ENCODE results near the gene SCN1A. TPM values are rescaled to one million over a fixed set of nuclear protein-coding genes. Genes with fewer than 3 reads are reported as not detected.

Gene SCN1A
- total and polyA plus RNA-seq, 2 of the 13 experiments (the other 11 are each of a cell fraction or from before 2014, with no cell fraction given), result 19.9 to 39.4 TPM

GRCh38 chr2:166134252-166135151, 6.7 kb upstream of the SCN1A start (continued):
- TF ChIP-seq, protein P1, sequence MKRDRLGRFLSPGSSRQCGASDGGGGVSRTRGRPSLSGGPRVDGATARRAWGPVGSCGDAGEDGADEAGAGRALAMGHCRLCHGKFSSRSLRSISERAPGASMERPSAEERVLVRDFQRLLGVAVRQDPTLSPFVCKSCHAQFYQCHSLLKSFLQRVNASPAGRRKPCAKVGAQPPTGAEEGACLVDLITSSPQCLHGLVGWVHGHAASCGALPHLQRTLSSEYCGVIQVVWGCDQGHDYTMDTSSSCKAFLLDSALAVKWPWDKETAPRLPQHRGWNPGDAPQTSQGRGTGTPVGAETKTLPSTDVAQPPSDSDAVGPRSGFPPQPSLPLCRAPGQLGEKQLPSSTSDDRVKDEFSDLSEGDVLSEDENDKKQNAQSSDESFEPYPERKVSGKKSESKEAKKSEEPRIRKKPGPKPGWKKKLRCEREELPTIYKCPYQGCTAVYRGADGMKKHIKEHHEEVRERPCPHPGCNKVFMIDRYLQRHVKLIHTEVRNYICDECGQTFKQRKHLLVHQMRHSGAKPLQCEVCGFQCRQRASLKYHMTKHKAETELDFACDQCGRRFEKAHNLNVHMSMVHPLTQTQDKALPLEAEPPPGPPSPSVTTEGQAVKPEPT (CRISPR knock-in tag; IDR thresholded peaks at IDR 0.05; ENCODE audit: low read depth), result no peak
- TF ChIP-seq, protein P2, sequence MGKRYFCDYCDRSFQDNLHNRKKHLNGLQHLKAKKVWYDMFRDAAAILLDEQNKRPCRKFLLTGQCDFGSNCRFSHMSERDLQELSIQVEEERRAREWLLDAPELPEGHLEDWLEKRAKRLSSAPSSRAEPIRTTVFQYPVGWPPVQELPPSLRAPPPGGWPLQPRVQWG (CRISPR knock-in tag; IDR thresholded peaks at IDR 0.05; ENCODE audit: borderline replicate concordance, low read depth), result no peak
- TF ChIP-seq ZNF607 (CRISPR knock-in tag; IDR thresholded peaks at IDR 0.05; ENCODE audit: borderline replicate concordance) (no peak), SMC3 (IDR thresholded peaks at IDR 0.05; ENCODE audit: low read length) (no peak; the same call in 1 of the 2 replicates), PAWR (CRISPR knock-in tag; IDR thresholded peaks at IDR 0.05; ENCODE audit: borderline replicate concordance) (no peak), MYC (CRISPR knock-in tag; IDR thresholded peaks at IDR 0.05; ENCODE audit: borderline replicate concordance) (no peak), TCF7 (IDR thresholded peaks at IDR 0.05; ENCODE audit: low read depth) (peak; percentile 89), ZMYM3 (CRISPR knock-in tag; IDR thresholded peaks at IDR 0.05) (peak; percentile 54; the same call in 1 of the 2 replicates), ZNF225 (CRISPR knock-in tag; IDR thresholded peaks at IDR 0.05) (no peak), MNT (IDR thresholded peaks at IDR 0.05) (peak; percentile 70), SIX1 (CRISPR knock-in tag; IDR thresholded peaks at IDR 0.05; ENCODE audit: borderline replicate concordance) (peak; percentile 69), ZNF547 (CRISPR knock-in tag; IDR thresholded peaks at IDR 0.05) (no peak), ELF3 (CRISPR knock-in tag; IDR thresholded peaks at IDR 0.05) (peak; percentile 92; the same call in 1 of the 2 replicates), NFATC3 (CRISPR knock-in tag; IDR thresholded peaks at IDR 0.05) (no peak), ZNF747 (CRISPR knock-in tag; IDR thresholded peaks at IDR 0.05; ENCODE audit: borderline replicate concordance) (no peak), ZNF260 (CRISPR knock-in tag; IDR thresholded peaks at IDR 0.05; ENCODE audit: borderline replicate concordance, low read depth) (no peak), TARDBP (CRISPR knock-in tag; IDR thresholded peaks at IDR 0.05) (peak; percentile 96), KMT2B (CRISPR knock-in tag; IDR thresholded peaks at IDR 0.05) (no peak)
- TF ChIP-seq, protein P3, sequence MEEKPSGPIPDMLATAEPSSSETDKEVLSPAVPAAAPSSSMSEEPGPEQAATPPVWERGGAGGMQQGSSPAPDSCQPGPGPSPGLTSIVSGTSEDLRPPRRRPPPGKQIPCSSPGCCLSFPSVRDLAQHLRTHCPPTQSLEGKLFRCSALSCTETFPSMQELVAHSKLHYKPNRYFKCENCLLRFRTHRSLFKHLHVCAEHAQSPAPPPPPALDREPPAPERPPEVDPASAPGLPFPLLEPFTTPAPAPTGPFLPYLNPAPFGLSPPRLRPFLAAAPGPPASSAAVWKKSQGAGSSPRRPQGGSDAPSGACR (CRISPR knock-in tag; IDR thresholded peaks at IDR 0.05), result peak; percentile 71; the same call in 1 of the 2 replicates
- TF ChIP-seq, protein P4, sequence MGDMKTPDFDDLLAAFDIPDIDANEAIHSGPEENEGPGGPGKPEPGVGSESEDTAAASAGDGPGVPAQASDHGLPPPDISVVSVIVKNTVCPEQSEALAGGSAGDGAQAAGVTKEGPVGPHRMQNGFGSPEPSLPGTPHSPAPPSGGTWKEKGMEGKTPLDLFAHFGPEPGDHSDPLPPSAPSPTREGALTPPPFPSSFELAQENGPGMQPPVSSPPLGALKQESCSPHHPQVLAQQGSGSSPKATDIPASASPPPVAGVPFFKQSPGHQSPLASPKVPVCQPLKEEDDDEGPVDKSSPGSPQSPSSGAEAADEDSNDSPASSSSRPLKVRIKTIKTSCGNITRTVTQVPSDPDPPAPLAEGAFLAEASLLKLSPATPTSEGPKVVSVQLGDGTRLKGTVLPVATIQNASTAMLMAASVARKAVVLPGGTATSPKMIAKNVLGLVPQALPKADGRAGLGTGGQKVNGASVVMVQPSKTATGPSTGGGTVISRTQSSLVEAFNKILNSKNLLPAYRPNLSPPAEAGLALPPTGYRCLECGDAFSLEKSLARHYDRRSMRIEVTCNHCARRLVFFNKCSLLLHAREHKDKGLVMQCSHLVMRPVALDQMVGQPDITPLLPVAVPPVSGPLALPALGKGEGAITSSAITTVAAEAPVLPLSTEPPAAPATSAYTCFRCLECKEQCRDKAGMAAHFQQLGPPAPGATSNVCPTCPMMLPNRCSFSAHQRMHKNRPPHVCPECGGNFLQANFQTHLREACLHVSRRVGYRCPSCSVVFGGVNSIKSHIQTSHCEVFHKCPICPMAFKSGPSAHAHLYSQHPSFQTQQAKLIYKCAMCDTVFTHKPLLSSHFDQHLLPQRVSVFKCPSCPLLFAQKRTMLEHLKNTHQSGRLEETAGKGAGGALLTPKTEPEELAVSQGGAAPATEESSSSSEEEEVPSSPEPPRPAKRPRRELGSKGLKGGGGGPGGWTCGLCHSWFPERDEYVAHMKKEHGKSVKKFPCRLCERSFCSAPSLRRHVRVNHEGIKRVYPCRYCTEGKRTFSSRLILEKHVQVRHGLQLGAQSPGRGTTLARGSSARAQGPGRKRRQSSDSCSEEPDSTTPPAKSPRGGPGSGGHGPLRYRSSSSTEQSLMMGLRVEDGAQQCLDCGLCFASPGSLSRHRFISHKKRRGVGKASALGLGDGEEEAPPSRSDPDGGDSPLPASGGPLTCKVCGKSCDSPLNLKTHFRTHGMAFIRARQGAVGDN (CRISPR knock-in tag; IDR thresholded peaks at IDR 0.05), result no peak
